Glutamatergic neuron (in vitro differentiated cells): ENCODE data around the gene HBM. TPM values are rescaled to one million over a fixed set of nuclear protein-coding genes. Genes with fewer than 3 reads are reported as not detected.
"Not testable (repeated sequence)": the region's sequence is repeated elsewhere in the genome, so short reads cannot be mapped to it uniquely, and the experiment has no call there.

Source experiments
- DNase-seq: peaks from one replicate; pipeline ENCODE4 v3.0.0; 2022
- H3K27ac Mint-ChIP-seq: one replicate; pipeline ENCODE4 v1.8.0; 2020; ENCODE audit warnings: mild to moderate bottlenecking, mixed read lengths, inconsistent platforms; ENCODE audit not compliant: unreplicated experiment
- H3K27me3 Mint-ChIP-seq: one replicate; pipeline ENCODE4 v1.8.0; 2020; ENCODE audit warnings: mild to moderate bottlenecking, moderate library complexity, mixed read lengths, inconsistent platforms; ENCODE audit not compliant: unreplicated experiment
- H3K36me3 Mint-ChIP-seq: one replicate; pipeline ENCODE4 v1.8.0; 2020; ENCODE audit warnings: mild to moderate bottlenecking, mixed read lengths, inconsistent platforms; ENCODE audit not compliant: unreplicated experiment
- H3K4me1 Mint-ChIP-seq: one replicate; pipeline ENCODE4 v1.8.0; 2020; ENCODE audit warnings: mild to moderate bottlenecking, low read depth, mixed read lengths, inconsistent platforms; ENCODE audit not compliant: unreplicated experiment
- H3K4me3 Mint-ChIP-seq: one replicate; pipeline ENCODE4 v1.8.0; 2020; ENCODE audit warnings: mild to moderate bottlenecking, mixed read lengths, inconsistent platforms; ENCODE audit not compliant: unreplicated experiment
- H3K9me3 Mint-ChIP-seq: one replicate; pipeline ENCODE4 v1.8.0; 2020; ENCODE audit warnings: mild to moderate bottlenecking, moderate library complexity, mixed read lengths, inconsistent platforms; ENCODE audit not compliant: unreplicated experiment
- CTCF ChIP-seq: fragments of 200-600 bp; sonication (generic); IDR thresholded peaks from one replicate; pipeline ENCODE4 v1.5.0; 2021; ENCODE audit not compliant: partially characterized antibody, unreplicated experiment
- total RNA-seq: library from RNA; stranded (reverse); fragmentation: NEBNext Ultra II Directional; extraction: Animal tissue kit (Norgen Biotek cat#: 25700); gene quantifications from one replicate; pipeline ENCODE4 v1.2.1, GENCODE V29; 2021; ENCODE audit not compliant: unreplicated experiment

Gene HBM
- total RNA-seq, 1 donor from 2014 or later, result not detected

DNA sequence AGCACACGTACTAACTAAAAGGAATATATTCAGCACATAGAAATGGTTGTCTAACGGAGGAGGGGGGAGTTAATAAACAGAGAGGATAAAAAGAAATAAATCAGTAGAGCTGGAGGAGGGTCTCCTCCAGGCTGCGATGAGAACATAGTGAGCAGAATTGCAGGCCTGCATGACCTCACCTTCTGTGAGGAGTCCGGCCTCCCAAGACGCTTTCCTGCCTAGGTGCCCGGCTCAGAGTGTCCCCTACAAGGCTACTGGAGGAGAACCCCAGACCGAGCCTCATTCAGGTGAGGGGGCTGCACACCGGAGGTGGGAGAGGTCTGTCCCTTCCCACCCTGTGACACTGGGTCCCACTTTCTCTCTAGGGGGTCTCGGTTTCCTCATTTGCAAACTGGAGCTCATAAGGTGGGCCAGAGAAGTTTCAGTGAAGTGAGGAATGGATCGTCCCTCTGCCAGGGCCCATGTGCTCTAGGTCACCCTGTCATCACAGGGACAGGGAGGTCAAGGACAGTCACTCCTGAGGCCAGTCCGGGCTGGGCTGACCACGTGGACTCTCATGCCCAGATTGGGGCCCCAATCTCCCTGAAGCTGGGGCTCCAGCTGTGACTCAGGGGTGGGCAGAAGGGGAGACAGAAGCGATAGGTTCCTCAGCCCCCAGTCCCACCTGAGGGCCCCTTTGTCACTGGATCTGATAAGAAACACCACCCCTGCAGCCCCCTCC is 3.3 kb upstream of the HBM start:
- Mint-ChIP-seq H3K4me1 (peaks cover 11% of the 10 kb centered on the region), H3K27ac (no peak overlapping the region), H3K9me3 (peaks cover 14% of the 10 kb centered on the region), H3K27me3 (peaks cover 10% of the 10 kb centered on the region), H3K36me3 (peaks cover 5% of the 10 kb centered on the region), H3K4me3 (no peak overlapping the region)
- TF ChIP-seq CTCF, result no peak
- DNase-seq, result no peak

DNA sequence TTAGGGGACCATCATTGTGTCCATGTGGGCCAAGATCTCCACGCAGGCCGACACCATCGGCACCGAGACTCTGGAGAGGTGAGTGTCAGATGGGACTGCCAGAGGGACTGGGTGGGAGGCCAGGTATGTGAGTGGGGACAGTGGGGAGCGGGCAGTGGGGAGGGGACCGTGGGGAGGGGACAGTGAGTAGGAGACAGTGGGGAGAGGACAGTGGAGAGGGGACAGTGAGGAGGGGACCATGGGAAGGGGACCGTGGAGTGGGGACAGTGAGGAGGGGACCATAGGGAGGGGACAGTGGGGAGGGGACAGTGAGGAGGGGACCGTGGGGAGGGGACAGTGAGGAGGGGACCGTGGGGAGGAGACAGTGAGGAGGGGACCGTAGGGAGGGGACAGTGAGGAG is 2.6 kb upstream of the HBM start:
- peaks cover 14% of the 10 kb centered on the region for H3K9me3 Mint-ChIP-seq
- not testable (repeated sequence) for H3K36me3 Mint-ChIP-seq, H3K4me3 Mint-ChIP-seq, DNase-seq, H3K27ac Mint-ChIP-seq
- H3K27me3 Mint-ChIP-seq, result peaks cover 10% of the 10 kb centered on the region
- H3K4me1 Mint-ChIP-seq, result peaks cover 11% of the 10 kb centered on the region

DNA sequence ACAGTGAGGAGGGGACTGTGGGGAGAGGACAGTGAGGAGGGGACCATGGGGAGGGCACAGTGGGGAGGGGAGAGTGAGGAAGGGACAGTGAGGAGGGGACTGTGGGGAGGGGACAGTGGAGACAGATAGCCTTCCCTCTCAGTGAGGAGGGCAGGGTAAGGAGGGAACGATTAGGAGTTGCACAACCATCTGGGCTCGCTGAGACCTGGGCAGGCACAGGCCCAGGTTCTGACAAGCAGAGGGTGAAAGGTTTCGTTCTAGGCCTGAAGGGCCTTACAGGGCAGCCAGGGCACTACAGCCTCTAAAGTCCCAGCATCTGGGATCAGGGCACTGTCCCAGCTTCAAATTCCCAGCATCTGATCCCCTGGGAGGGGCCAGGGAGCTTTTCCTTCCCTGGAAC is 2.1 kb upstream of the HBM start:
- not testable (repeated sequence) for H3K4me3 Mint-ChIP-seq, H3K36me3 Mint-ChIP-seq, DNase-seq, H3K27ac Mint-ChIP-seq
- Mint-ChIP-seq H3K27me3 (peaks cover 10% of the 10 kb centered on the region), H3K9me3 (peaks cover 14% of the 10 kb centered on the region), H3K4me1 (peaks cover 11% of the 10 kb centered on the region)

- H3K9me3 Mint-ChIP-seq, result peaks cover 11% of the 10 kb centered on the region
- DNase-seq, H3K4me3 Mint-ChIP-seq, H3K4me1 Mint-ChIP-seq, H3K27me3 Mint-ChIP-seq, H3K27ac Mint-ChIP-seq, H3K36me3 Mint-ChIP-seq: not testable (repeated sequence)
These were observed 1.5 kb upstream of the HBM start for GRCh38 chr16:164134-164823.

DNA sequence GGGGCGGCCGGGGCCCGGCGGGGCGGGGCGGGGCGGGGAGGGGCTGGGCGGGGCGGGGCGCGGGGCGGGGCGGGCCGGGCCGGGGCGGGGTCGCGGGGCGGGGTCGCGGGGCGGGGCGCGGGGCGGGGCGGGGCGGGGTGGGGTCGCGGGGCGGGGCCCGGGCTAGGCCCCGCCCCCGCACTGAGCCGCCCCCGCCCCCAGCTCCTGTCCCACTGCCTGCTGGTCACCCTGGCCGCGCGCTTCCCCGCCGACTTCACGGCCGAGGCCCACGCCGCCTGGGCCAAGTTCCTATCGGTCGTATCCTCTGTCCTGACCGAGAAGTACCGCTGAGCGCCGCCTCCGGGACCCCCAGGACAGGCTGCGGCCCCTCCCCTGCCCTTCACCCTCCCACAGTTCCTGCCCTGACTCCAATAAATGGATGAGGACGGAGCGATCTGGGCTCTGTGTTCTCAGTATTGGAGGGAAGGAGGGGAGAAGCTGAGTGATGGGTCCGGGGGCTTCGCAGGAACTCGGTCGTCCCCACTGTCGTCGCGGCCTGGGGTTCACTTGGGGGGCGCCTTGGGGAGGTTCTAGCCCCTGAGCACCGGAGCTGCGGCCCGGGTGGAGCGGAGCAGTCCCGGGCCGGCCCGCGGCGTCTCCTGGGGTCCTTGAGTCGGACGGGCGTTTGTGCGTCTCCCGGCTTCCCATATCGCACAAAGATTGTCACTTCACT is 795 bp upstream of the HBM start:
- peaks cover 8% of the 10 kb centered on the region for H3K9me3 Mint-ChIP-seq
- DNase-seq, result no peak
- H3K4me3 Mint-ChIP-seq, result peak overlapping the region; percentile 75
- TF ChIP-seq CTCF, result no peak
- no peak overlapping the region for H3K27ac Mint-ChIP-seq
- peaks cover 5% of the 10 kb centered on the region for H3K36me3 Mint-ChIP-seq
- peaks cover 5% of the 10 kb centered on the region for H3K4me1 Mint-ChIP-seq
- peaks cover 5% of the 10 kb centered on the region for H3K27me3 Mint-ChIP-seq

DNA sequence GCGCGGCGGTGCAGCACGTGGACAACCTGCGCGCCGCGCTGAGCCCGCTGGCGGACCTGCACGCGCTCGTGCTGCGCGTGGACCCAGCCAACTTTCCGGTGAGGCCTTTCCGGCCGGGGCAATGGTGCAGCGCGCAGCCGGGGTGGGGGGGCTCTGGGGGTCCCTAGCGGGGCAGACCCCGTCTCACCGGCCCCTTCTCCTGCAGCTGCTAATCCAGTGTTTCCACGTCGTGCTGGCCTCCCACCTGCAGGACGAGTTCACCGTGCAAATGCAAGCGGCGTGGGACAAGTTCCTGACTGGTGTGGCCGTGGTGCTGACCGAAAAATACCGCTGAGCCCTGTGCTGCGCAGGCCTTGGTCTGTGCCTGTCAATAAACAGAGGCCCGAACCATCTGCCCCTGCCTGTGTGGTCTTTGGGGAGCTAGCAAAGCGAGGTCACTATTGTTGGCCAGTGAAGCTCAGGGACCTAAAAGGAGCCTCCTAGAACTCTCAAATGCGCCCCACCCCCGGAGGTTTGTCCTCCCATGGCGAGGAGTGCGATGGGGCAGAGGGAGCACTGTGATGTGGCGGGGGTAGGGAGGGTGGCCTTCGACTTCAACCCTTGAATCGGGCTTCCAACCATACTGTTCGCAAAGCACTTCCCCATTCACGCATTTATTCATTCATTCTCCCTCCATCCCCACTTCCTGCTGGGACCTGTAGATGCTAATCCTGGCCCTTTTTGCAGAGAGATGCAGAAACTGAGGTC is 770 bp downstream of the HBM start:
- peak overlapping the region; percentile 79 for H3K4me3 Mint-ChIP-seq
- peaks cover 5% of the 10 kb centered on the region for H3K4me1 Mint-ChIP-seq
- H3K27ac Mint-ChIP-seq, result peak overlapping the region; percentile 82
- H3K9me3 Mint-ChIP-seq, result peaks cover 7% of the 10 kb centered on the region
- H3K36me3 Mint-ChIP-seq, result peaks cover 5% of the 10 kb centered on the region
- TF ChIP-seq CTCF, result no peak
- peaks cover 15% of the 10 kb centered on the region for H3K27me3 Mint-ChIP-seq
- DNase-seq, result peak; percentile 65
